Smooth muscle cell (in vitro differentiated cells): ENCODE data around the gene RNF32. TPM values are rescaled to one million over a fixed set of nuclear protein-coding genes. Genes with fewer than 3 reads are reported as not detected.
"Not testable (repeated sequence)": the region's sequence is repeated elsewhere in the genome, so short reads cannot be mapped to it uniquely, and the experiment has no call there.

Source experiments
- DNase-seq: peaks from one replicate; lab custom pipeline; 2025; ENCODE audit not compliant: unreplicated experiment; lab: John Stamatoyannopoulos, UW
- H2AFZ ChIP-seq: fragments of 200-600 bp; sonication (generic); 2 replicates; pipeline ENCODE4 v1.6.0; 2016; ENCODE audit warnings: antibody characterized with exemption, low read depth, mild to moderate bottlenecking
- H3F3A ChIP-seq: fragments of 200-600 bp; sonication (generic); 2 replicates; pipeline ENCODE4 v1.6.0; 2017; ENCODE audit warnings: antibody characterized with exemption, low read depth
- H3K27ac ChIP-seq: fragments of 200-600 bp; sonication (generic); 2 replicates; pipeline ENCODE4 v1.5.1; 2016; ENCODE audit warnings: low read depth, mild to moderate bottlenecking
- H3K27me3 ChIP-seq: fragments of 200-600 bp; sonication (generic); 2 replicates; pipeline ENCODE4 v1.6.1; 2016; ENCODE audit warnings: low read depth, mild to moderate bottlenecking
- H3K36me3 ChIP-seq: fragments of 200-600 bp; sonication (generic); 2 replicates; pipeline ENCODE4 v1.5.1; 2016; ENCODE audit warnings: low read depth
- H3K4me1 ChIP-seq: fragments of 200-600 bp; sonication (generic); 2 replicates; pipeline ENCODE4 v1.5.1; 2016; ENCODE audit warnings: low read depth
- H3K4me2 ChIP-seq: fragments of 200-600 bp; sonication (generic); 2 replicates; pipeline ENCODE4 v1.6.0; 2016; ENCODE audit warnings: mild to moderate bottlenecking
- H3K4me3 ChIP-seq: fragments of 200-600 bp; sonication (generic); 2 replicates; pipeline ENCODE4 v1.5.1; 2016; ENCODE audit warnings: mild to moderate bottlenecking
- H3K79me2 ChIP-seq: fragments of 200-600 bp; sonication (generic); 2 replicates; pipeline ENCODE4 v1.6.0; 2016; ENCODE audit warnings: low read depth, mild to moderate bottlenecking
- H3K9ac ChIP-seq: fragments of 200-600 bp; sonication (generic); 2 replicates; pipeline ENCODE4 v1.6.0; 2016; ENCODE audit warnings: low read depth
- H3K9me3 ChIP-seq: fragments of 200-600 bp; sonication (generic); replicated peaks from 2 replicates; pipeline ENCODE4 v1.5.1; 2016; ENCODE audit warnings: low read depth
- H4K20me1 ChIP-seq: fragments of 200-600 bp; sonication (generic); 2 replicates; pipeline ENCODE4 v1.6.0; 2016; ENCODE audit warnings: low read depth
- CTCF ChIP-seq: fragments of 200-600 bp; sonication (generic); IDR thresholded peaks from 2 replicates; pipeline ENCODE4 v1.5.1; 2017; ENCODE audit warnings: borderline replicate concordance, mild to moderate bottlenecking, antibody characterized with exemption; ENCODE audit not compliant: insufficient read depth, poor library complexity, severe bottlenecking
- WGBS: methylation state at CpG from one replicate; pipeline ENCODE4 v1.1.7; 2016; ENCODE audit warnings: low lambda C conversion rate; 5-methylcytosine and 5-hydroxymethylcytosine counted together
- polyA plus RNA-seq: library from polyadenylated mRNA; unstranded; fragments of >200 nt; fragmentation: Nextera tagmentation; extraction: Ambion mirVana; gene quantifications from 2 replicates; pipeline ENCODE4 v1.2.1, GENCODE V29; 2016
- total RNA-seq: library from RNA; depleted of rRNA; stranded (reverse); fragments of >200 nt; gene quantifications from 2 replicates; pipeline ENCODE4 v1.2.3, GENCODE V29; 2014

RNF32 gene
- total and polyA plus RNA-seq, 2 experiments from 2014 or later, result 0.63 to 4.3 TPM

DNA sequence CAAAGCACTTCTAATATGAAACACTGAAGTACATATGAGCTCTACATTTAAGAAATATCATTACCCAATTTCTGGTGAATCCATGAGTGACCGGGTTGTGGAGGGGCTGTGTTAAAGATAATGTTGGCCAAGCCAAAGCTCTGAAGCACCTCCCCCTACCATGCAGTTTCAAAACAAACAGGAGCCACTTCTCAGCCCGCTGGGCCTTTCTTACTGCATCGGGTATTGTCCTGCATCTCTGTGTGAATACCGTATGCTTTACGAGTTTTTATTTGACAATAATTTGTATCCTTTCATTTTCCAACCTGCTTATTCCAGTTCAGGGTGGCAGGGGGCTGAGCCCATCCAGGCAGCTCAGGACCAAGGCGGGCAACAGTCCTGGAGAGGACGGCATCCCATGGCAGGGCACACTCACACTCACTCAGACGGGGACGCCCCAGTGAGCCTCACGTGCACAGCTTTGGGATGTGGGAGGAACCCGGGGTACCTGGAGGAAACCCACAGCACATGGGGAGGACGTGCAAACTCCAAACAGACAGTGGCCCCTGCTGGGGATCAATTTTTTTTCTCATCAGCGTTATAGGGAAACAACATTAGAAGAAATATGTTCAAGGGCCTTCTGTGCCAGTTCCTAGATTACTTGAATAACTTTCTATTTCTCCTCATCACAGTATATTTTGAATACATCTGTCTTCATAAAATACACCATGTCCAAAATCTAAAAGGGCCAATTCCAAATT lies 1.9 kb downstream of the RNF32 start:
- no peak overlapping the region for H3K4me3 ChIP-seq
- H3K9me3 ChIP-seq, result no peaks in the 10 kb centered on the region
- no peaks in the 10 kb centered on the region for H4K20me1 ChIP-seq
- no peak for DNase-seq
- no peak overlapping the region for H3K4me2 ChIP-seq
- no peak overlapping the region for H2AFZ ChIP-seq
- H3K4me1 ChIP-seq, result peaks cover 6% of the 10 kb centered on the region
- H3K9ac ChIP-seq, result no peak overlapping the region
- H3K27ac ChIP-seq, result no peak overlapping the region
- H3F3A ChIP-seq, result no peaks in the 10 kb centered on the region
- WGBS, result 86% methylated on average over 13 of the region's 13 CpGs
- H3K27me3 ChIP-seq, result no peaks in the 10 kb centered on the region
- H3K79me2 ChIP-seq, result peaks cover 10% of the 10 kb centered on the region
- no peak for TF ChIP-seq CTCF
- no peaks in the 10 kb centered on the region for H3K36me3 ChIP-seq

- not testable (repeated sequence) for H3K27me3 ChIP-seq, H3K27ac ChIP-seq, H3K9ac ChIP-seq, H4K20me1 ChIP-seq, H3K4me2 ChIP-seq, H3F3A ChIP-seq, H3K9me3 ChIP-seq, H3K4me3 ChIP-seq, H2AFZ ChIP-seq, DNase-seq, H3K36me3 ChIP-seq, H3K4me1 ChIP-seq, H3K79me2 ChIP-seq
- WGBS, result 95% methylated on average over 5 of the region's 5 CpGs
Observed at GRCh38 chr7:156647330-156647729, 6.8 kb downstream of the RNF32 start.

- H3K9ac ChIP-seq, result no peak overlapping the region
- H3K4me3 ChIP-seq, result no peak overlapping the region
- H3K36me3 ChIP-seq, result no peaks in the 10 kb centered on the region
- H3K4me1 ChIP-seq, result peaks cover 9% of the 10 kb centered on the region
- no peaks in the 10 kb centered on the region for H3K9me3 ChIP-seq
- H3K27me3 ChIP-seq, result no peaks in the 10 kb centered on the region
- no peaks in the 10 kb centered on the region for H3F3A ChIP-seq
- H4K20me1 ChIP-seq, result no peaks in the 10 kb centered on the region
- H3K4me2 ChIP-seq, result no peak overlapping the region
- H3K79me2 ChIP-seq, result no peaks in the 10 kb centered on the region
- 91% methylated on average over 9 of the region's 9 CpGs for WGBS
- no peak overlapping the region for H3K27ac ChIP-seq
- no peak for DNase-seq
- H2AFZ ChIP-seq, result no peak overlapping the region
- no peak for TF ChIP-seq CTCF
Observed at GRCh38 chr7:156650042-156650441, 9.5 kb downstream of the RNF32 start.

- WGBS, result 95% methylated on average over 4 of the region's 4 CpGs
- Histone ChIP-seq H3K4me3 (no peak overlapping the region), H2AFZ (no peak overlapping the region), H3K9me3 (no peaks in the 10 kb centered on the region), H4K20me1 (no peaks in the 10 kb centered on the region), H3K4me1 (peaks cover 14% of the 10 kb centered on the region), H3K9ac (no peak overlapping the region), H3K36me3 (no peaks in the 10 kb centered on the region), H3F3A (no peaks in the 10 kb centered on the region), H3K79me2 (no peaks in the 10 kb centered on the region), H3K27ac (no peak overlapping the region), H3K27me3 (no peaks in the 10 kb centered on the region), H3K4me2 (no peak overlapping the region)
- DNase-seq, result no peak
- no peak for TF ChIP-seq CTCF
Observed at GRCh38 chr7:156651474-156651873, 10.9 kb downstream of the RNF32 start.
